ENCODE results near the gene CAPN5. TPM values are rescaled to one million over a fixed set of nuclear protein-coding genes. Genes with fewer than 3 reads are reported as not detected.

Gene CAPN5
- total and polyA plus RNA-seq, 2 experiments from 2014 or later, result 10.2 to 32.2 TPM

DNA sequence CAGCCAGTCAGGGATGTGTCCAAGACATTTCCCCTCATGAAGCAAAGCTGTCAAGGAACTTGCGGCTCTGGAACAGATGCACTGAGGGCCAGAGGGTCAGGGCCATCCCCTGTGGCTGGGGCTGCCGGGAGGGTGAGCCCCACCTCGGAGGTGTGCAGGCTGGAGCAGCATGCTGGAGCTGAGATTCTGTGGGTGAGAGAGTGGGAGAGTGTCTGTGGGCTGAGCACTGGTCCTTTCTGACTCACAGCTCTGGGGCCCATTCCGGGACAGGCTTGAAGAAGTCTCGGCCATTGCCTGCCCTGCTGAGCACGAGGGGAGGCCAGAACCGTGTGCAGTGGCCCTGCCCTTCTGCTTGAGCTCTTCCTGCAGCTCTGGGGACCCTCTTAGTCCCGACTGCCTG lies 38.0 kb downstream of the CAPN5 start (continued):
- TF ChIP-seq, protein P1, sequence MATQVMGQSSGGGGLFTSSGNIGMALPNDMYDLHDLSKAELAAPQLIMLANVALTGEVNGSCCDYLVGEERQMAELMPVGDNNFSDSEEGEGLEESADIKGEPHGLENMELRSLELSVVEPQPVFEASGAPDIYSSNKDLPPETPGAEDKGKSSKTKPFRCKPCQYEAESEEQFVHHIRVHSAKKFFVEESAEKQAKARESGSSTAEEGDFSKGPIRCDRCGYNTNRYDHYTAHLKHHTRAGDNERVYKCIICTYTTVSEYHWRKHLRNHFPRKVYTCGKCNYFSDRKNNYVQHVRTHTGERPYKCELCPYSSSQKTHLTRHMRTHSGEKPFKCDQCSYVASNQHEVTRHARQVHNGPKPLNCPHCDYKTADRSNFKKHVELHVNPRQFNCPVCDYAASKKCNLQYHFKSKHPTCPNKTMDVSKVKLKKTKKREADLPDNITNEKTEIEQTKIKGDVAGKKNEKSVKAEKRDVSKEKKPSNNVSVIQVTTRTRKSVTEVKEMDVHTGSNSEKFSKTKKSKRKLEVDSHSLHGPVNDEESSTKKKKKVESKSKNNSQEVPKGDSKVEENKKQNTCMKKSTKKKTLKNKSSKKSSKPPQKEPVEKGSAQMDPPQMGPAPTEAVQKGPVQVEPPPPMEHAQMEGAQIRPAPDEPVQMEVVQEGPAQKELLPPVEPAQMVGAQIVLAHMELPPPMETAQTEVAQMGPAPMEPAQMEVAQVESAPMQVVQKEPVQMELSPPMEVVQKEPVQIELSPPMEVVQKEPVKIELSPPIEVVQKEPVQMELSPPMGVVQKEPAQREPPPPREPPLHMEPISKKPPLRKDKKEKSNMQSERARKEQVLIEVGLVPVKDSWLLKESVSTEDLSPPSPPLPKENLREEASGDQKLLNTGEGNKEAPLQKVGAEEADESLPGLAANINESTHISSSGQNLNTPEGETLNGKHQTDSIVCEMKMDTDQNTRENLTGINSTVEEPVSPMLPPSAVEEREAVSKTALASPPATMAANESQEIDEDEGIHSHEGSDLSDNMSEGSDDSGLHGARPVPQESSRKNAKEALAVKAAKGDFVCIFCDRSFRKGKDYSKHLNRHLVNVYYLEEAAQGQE (IDR thresholded peaks at IDR 0.05; ENCODE audit: unreplicated experiment), result no peak
- TF ChIP-seq STAT1 (IDR thresholded peaks at IDR 0.05; ENCODE audit: unreplicated experiment) (no peak), CREB1 (CRISPR knock-in tag; IDR thresholded peaks at IDR 0.05; ENCODE audit: low read depth) (no peak), ZNF114 (CRISPR knock-in tag; IDR thresholded peaks at IDR 0.05) (no peak), EZH2phosphoT487 (IDR thresholded peaks at IDR 0.05; ENCODE audit: unreplicated experiment) (no peak), ZNF331 (CRISPR knock-in tag; IDR thresholded peaks at IDR 0.05; ENCODE audit: low read depth) (no peak)
- TF ChIP-seq, protein P2, sequence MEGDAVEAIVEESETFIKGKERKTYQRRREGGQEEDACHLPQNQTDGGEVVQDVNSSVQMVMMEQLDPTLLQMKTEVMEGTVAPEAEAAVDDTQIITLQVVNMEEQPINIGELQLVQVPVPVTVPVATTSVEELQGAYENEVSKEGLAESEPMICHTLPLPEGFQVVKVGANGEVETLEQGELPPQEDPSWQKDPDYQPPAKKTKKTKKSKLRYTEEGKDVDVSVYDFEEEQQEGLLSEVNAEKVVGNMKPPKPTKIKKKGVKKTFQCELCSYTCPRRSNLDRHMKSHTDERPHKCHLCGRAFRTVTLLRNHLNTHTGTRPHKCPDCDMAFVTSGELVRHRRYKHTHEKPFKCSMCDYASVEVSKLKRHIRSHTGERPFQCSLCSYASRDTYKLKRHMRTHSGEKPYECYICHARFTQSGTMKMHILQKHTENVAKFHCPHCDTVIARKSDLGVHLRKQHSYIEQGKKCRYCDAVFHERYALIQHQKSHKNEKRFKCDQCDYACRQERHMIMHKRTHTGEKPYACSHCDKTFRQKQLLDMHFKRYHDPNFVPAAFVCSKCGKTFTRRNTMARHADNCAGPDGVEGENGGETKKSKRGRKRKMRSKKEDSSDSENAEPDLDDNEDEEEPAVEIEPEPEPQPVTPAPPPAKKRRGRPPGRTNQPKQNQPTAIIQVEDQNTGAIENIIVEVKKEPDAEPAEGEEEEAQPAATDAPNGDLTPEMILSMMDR (conservative IDR thresholded peaks at IDR 0.05; ENCODE audit: low read depth in 2 of 2), result no peak
- TF ChIP-seq, protein P3, sequence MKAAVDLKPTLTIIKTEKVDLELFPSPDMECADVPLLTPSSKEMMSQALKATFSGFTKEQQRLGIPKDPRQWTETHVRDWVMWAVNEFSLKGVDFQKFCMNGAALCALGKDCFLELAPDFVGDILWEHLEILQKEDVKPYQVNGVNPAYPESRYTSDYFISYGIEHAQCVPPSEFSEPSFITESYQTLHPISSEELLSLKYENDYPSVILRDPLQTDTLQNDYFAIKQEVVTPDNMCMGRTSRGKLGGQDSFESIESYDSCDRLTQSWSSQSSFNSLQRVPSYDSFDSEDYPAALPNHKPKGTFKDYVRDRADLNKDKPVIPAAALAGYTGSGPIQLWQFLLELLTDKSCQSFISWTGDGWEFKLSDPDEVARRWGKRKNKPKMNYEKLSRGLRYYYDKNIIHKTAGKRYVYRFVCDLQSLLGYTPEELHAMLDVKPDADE (IDR thresholded peaks at IDR 0.05), result no peak

- Mint-ChIP-seq H3K4me3 (no peak overlapping the region), H3K4me1 (no peaks in the 10 kb centered on the region; the same call in 2 of the 3 replicates), H3K27ac (no peak overlapping the region), H3K27me3 (ENCODE audit: insufficient read depth, low read depth, poor library complexity) (peaks cover 13% of the 10 kb centered on the region), H3K36me3 (ENCODE audit: low read depth) (no peaks in the 10 kb centered on the region; the same call in 2 of the 3 replicates), H3K9me3 (no peaks in the 10 kb centered on the region)
- no peaks in the 10 kb centered on the region for H4K20me1 ChIP-seq (replicated peaks; ENCODE audit: insufficient read depth)
- H3K4me3 ChIP-seq, result no peak overlapping the region
- H3K27me3 ChIP-seq (ENCODE audit: insufficient read depth), result no peaks in the 10 kb centered on the region
- no peaks in the 10 kb centered on the region for H3K36me3 ChIP-seq (ENCODE audit: insufficient read depth)
- ATAC-seq (no peak), DNase-seq (ENCODE audit: low spot score) (no peak)
- no peaks in the 10 kb centered on the region for H3K9me2 ChIP-seq (ENCODE audit: insufficient read depth)
- no peaks in the 10 kb centered on the region for H3K79me2 ChIP-seq (replicated peaks; ENCODE audit: insufficient read depth)
- no peaks in the 10 kb centered on the region for H3F3A ChIP-seq (replicated peaks; ENCODE audit: low read depth)
- H3K4me2 ChIP-seq, result no peak overlapping the region
- H2AFZ ChIP-seq, result no peak overlapping the region
- no peak overlapping the region for H3K27ac ChIP-seq (ENCODE audit: low read depth)
- H3K4me1 ChIP-seq (ENCODE audit: insufficient read depth), result no peaks in the 10 kb centered on the region
- TF ChIP-seq POLR2AphosphoS5 (IDR thresholded peaks at IDR 0.05; ENCODE audit: low read depth), result no peak
- TF ChIP-seq, protein P4, sequence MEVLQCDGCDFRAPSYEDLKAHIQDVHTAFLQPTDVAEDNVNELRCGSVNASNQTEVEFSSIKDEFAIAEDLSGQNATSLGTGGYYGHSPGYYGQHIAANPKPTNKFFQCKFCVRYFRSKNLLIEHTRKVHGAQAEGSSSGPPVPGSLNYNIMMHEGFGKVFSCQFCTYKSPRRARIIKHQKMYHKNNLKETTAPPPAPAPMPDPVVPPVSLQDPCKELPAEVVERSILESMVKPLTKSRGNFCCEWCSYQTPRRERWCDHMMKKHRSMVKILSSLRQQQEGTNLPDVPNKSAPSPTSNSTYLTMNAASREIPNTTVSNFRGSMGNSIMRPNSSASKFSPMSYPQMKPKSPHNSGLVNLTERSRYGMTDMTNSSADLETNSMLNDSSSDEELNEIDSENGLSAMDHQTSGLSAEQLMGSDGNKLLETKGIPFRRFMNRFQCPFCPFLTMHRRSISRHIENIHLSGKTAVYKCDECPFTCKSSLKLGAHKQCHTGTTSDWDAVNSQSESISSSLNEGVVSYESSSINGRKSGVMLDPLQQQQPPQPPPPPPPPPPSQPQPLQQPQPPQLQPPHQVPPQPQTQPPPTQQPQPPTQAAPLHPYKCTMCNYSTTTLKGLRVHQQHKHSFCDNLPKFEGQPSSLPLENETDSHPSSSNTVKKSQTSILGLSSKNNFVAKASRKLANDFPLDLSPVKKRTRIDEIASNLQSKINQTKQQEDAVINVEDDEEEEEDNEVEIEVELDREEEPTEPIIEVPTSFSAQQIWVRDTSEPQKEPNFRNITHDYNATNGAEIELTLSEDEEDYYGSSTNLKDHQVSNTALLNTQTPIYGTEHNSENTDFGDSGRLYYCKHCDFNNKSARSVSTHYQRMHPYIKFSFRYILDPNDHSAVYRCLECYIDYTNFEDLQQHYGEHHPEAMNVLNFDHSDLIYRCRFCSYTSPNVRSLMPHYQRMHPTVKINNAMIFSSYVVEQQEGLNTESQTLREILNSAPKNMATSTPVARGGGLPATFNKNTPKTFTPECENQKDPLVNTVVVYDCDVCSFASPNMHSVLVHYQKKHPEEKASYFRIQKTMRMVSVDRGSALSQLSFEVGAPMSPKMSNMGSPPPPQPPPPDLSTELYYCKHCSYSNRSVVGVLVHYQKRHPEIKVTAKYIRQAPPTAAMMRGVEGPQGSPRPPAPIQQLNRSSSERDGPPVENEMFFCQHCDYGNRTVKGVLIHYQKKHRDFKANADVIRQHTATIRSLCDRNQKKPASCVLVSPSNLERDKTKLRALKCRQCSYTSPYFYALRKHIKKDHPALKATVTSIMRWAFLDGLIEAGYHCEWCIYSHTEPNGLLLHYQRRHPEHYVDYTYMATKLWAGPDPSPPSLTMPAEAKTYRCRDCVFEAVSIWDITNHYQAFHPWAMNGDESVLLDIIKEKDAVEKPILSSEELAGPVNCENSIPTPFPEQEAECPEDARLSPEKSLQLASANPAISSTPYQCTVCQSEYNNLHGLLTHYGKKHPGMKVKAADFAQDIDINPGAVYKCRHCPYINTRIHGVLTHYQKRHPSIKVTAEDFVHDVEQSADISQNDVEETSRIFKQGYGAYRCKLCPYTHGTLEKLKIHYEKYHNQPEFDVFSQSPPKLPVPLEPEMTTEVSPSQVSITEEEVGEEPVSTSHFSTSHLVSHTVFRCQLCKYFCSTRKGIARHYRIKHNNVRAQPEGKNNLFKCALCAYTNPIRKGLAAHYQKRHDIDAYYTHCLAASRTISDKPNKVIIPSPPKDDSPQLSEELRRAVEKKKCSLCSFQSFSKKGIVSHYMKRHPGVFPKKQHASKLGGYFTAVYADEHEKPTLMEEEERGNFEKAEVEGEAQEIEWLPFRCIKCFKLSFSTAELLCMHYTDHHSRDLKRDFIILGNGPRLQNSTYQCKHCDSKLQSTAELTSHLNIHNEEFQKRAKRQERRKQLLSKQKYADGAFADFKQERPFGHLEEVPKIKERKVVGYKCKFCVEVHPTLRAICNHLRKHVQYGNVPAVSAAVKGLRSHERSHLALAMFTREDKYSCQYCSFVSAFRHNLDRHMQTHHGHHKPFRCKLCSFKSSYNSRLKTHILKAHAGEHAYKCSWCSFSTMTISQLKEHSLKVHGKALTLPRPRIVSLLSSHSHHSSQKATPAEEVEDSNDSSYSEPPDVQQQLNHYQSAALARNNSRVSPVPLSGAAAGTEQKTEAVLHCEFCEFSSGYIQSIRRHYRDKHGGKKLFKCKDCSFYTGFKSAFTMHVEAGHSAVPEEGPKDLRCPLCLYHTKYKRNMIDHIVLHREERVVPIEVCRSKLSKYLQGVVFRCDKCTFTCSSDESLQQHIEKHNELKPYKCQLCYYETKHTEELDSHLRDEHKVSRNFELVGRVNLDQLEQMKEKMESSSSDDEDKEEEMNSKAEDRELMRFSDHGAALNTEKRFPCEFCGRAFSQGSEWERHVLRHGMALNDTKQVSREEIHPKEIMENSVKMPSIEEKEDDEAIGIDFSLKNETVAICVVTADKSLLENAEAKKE (CRISPR knock-in tag; IDR thresholded peaks at IDR 0.05), result no peak
- TF ChIP-seq, protein P2 (conservative IDR thresholded peaks at IDR 0.05; ENCODE audit: low read depth in 2 of 2), result no peak
- TF ChIP-seq JUNB (IDR thresholded peaks at IDR 0.05; ENCODE audit: unreplicated experiment), result no peak
Measured at GRCh38 chr11:77106321-77106720, 39.5 kb downstream of the CAPN5 start.

Measured in GM23338 (cell line).